Dedifferentiated amniotic fluid mesenchymal stem cell (primary cell): ENCODE results near the gene ERC2.

ENCODE experiments used
- DNase-seq: peaks from one replicate; pipeline ENCODE4 v3.0.0-alpha.2; 2016; ENCODE audit errors: extremely low spot score

ERC2 gene

GRCh38 chr3:55558316-55558715 lies 910.0 kb downstream of the ERC2 start:
- DNase-seq, result no peak

GRCh38 chr3:55557549-55557948 lies 910.7 kb downstream of the ERC2 start:
- no peak for DNase-seq

GRCh38 chr3:55556619-55557537 lies 911.4 kb downstream of the ERC2 start:
- DNase-seq, result no peak

- DNase-seq, result no peak
Measured at GRCh38 chr3:55555873-55556618, 912.2 kb downstream of the ERC2 start.

GRCh38 chr3:55554634-55555425 lies 913.4 kb downstream of the ERC2 start:
- no peak for DNase-seq

- no peak for DNase-seq
Measured at GRCh38 chr3:55551644-55552043, 916.6 kb downstream of the ERC2 start.

- no peak for DNase-seq
Measured at GRCh38 chr3:55549177-55549576, 919.1 kb downstream of the ERC2 start.

- DNase-seq, result no peak
Measured at GRCh38 chr3:55546866-55547669, 921.2 kb downstream of the ERC2 start.

GRCh38 chr3:55545995-55546394 lies 922.3 kb downstream of the ERC2 start:
- no peak for DNase-seq

- DNase-seq, result no peak
Measured at GRCh38 chr3:55544219-55544618, 924.0 kb downstream of the ERC2 start.

- no peak for DNase-seq
Measured at GRCh38 chr3:55543181-55543614, 925.1 kb downstream of the ERC2 start.

- no peak for DNase-seq
Measured at GRCh38 chr3:55541456-55541855, 926.8 kb downstream of the ERC2 start.

- peak; percentile 48 for DNase-seq
Measured at GRCh38 chr3:55541016-55541415, 927.3 kb downstream of the ERC2 start.

GRCh38 chr3:55540579-55540978 lies 927.7 kb downstream of the ERC2 start:
- no peak for DNase-seq

- DNase-seq, result no peak
Measured at GRCh38 chr3:55538158-55538557, 930.1 kb downstream of the ERC2 start.

GRCh38 chr3:55537563-55537962 lies 930.7 kb downstream of the ERC2 start:
- DNase-seq, result no peak

GRCh38 chr3:55537129-55537528 lies 931.1 kb downstream of the ERC2 start:
- DNase-seq, result no peak

- no peak for DNase-seq
Measured at GRCh38 chr3:55534876-55535275, 933.4 kb downstream of the ERC2 start.

- no peak for DNase-seq
Measured at GRCh38 chr3:55532806-55533205, 935.5 kb downstream of the ERC2 start.

- DNase-seq, result no peak
Measured at GRCh38 chr3:55531321-55531720, 936.9 kb downstream of the ERC2 start.

- DNase-seq, result no peak
Measured at GRCh38 chr3:55527361-55527760, 940.9 kb downstream of the ERC2 start.
